DMS 273 treated with DMSO at 0.1 percent for 48 hours (cell line): ENCODE results near the gene ZP3.
A peak's percentile ranks its signal among the peaks of the same experiment; 100 is the strongest.
"Not testable (repeated sequence)": the region's sequence is repeated elsewhere in the genome, so short reads cannot be mapped to it uniquely, and the experiment has no call there.

Experiments
- DNase-seq: peaks from one replicate; lab custom pipeline; 2025; lab: John Stamatoyannopoulos, UW

Gene ZP3

DNA sequence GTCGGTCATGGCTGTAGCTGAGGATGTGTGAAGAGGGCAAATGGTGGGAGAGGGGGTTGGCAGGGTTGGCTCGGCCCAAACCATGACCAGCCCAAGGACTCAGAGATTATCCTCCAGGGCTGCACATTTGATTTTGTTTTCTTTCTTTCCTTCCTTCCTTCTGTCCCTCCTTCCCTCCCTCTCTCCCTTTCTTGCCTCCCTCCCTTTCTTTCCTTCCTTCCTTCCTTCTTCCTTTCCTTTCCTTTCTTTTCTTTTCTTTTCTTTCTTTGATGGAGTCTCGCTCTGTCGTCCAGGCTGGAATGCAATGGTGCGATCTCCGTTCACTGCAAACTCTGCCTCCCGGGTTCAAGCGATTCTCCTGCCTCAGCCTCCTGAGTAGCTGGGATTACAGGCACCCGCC, 19.0 kb upstream of the ZP3 start:
- DNase-seq: no peak

DNA sequence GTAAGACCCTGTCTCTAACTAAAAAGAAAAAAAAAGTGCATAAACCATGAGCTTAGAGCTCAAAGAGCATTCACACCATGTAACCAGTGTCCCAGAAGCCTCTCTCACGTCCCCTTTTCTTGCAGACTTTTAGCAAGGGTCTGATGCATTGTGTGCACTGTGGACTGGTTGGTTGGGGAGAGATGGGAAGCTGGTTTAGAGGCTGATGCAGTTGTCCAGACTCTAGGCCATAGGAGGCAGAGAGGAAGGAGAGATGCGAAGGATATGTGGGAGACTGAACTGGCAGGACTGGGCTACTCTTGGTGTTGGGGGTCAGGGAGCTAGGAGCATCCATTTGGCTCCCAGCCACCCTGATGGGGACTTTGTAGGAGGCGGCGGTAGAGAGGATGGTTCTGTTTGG, 17.0 kb upstream of the ZP3 start:
- no peak for DNase-seq

DNA sequence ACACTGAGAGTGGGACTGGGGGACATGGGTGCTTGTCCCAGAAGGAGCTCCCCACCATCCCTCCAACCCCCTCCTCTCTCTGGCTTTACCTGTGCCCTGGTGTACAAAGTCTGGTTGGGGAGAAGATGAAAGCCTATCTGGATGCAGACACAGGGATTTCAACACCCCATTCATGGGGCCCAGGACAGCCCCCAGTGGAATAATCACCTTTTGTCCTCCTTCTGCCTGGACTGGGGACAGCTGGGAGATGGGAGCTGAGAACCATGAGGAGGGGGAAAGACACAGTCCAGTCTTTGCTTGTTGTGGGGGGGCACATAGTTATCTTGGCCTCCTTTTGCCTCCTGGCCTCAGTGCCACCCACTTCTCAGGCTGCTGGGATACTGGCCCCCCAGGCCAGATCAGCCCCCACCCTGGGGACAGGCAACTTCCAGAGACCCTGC, 16.6 kb upstream of the ZP3 start:
- DNase-seq: no peak

DNA sequence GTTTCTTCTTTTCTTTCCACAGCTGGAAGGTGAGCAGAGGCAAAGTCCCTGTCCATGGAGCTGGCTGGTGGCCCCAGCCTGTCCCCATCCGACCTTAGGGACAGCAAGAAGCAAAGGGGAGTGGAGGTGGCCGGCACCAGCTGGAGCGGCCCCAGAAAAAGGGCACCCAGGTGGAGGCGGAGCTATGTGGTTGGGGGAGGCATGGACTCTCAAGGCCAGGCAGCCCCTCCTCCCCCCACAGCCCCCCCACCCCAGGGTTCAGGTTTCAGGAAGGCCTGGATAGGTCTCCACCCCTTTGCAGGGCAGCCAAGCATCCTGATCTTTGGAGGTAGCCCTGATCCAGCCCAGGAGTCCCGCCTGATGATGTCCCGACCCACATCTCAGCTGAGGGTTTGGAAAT, 15.2 kb upstream of the ZP3 start, which contains the start of gene SSC4D:
Gene SSC4D (minus strand): TSS at position 161 of the 400 bp plus-strand sequence. CDS start 5,258 bp downstream, outside the sequence.
- DNase-seq: no peak

DNA sequence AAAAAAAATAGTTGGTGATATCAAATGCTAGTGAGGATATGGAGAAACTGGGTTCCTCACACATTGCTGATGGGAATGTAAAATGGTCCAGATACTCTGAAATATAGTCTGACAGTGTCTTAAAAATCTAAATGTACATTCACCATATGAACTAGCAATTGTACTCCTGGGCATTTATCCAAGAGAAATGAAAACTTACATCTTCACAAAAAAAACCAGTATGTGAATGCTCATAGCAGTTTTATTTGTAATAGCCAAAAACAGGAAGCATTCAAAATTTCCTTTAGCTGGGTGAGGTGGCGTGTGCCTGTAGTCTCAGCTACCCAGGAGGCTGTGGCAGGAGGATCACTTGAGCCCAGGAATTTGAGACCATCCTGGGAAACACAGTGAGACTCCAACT, 13.1 kb upstream of the ZP3 start:
- no peak for DNase-seq

DNA sequence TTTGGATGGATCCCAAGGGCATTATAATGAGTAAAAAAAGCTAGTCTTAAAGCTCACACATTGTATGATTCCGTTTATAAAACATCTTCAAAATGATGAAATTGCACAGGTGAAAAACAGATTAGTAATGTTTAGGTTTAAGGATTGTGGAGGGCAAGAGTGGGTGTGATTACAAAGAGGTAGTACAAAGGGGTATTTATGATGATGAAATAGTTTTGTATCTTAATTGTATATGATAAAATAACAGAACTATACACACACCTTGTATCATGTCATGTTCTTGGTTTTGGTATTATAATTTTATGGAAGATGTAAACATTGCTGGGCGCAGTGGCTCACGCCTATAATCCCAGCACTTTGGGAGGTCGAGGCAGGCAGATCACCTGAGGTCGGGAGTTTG, 12.5 kb upstream of the ZP3 start:
- no peak for DNase-seq

DNA sequence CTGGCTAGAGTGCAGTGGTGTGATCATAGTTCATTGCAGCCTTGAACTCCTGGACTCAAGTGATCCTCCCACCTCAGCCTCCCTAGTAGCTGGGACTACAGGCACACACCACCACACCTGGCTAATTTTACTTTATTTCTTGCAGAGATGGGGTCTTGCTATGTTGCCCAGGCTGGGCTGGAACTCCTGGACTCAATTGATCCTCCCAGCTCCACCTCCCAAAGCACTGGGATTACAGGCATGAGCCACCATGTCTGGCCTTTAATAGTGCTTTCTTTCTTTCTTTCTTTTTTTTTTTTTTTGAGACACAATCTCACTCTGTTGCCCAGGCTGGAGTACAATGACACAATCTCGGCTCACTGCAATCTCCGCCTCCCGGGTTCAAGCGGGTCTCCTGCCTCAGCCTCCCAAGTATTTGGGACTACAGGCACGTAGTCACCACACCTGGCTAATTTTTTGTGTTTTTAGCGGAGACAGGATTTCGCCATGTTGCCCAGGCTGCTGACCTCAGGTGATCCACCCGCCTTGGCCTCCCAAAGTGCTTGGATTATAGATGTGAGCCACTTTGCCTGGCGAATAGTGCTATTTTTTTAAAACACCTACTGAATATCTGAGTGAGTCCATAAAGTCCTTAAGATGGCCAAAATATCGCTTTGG, 7.0 kb upstream of the ZP3 start:
- not testable (repeated sequence) for DNase-seq

DNA sequence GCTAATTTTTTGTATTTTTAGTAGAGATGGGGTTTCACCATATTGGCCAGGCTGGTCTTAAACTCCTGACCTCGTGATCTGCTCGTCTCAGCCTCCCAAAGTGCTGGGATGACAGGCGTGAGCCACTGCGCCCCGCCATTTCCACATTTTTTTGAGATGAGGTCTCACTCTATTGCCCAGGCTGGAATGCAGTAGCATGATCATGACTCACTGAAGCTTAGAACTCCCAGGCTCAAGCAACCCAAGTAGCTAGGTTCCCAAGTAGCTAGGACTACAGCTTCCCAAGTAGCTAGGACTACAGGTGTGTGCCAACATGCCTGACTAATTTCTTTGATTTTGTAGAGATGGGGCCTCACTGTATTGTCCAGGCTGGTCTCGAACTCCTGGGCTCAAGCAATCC, 3.7 kb upstream of the ZP3 start:
- not testable (repeated sequence) for DNase-seq

DNA sequence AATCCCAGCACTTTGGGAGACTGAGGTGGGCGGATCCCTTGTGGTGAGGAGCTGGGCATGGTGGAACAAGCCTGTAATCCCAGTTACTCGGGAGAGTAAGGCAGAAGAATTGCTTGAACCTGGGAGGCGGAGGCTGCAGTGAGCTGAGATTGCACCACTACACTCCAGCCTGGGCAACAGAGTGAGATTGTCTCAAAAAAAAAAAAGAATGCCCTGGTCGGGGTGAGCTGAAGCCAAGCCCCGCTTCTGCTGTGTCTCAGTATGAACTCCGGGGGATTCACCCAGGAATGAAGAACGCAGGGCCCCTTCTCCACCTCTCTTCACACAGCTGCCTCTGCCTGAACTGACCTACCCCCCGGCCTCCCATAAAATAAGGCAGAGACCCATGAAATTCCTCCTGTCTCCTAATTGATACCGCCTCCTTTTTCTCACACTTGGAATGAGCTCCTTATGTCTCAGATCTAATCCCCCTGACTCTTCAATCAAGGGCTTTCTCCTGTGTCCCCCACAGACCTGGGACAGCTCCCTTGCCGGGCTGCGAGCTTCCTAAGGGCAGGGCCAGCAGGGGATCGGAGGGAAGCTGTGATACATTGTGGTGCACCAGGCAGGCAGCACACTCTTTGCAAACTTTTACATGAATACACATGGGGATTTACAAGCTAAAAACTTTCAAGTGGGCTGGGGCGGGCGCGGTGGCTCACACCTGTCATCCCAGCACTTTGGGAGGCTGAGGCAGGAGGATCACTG, 911 bp upstream of the ZP3 start:
- no peak for DNase-seq

DNA sequence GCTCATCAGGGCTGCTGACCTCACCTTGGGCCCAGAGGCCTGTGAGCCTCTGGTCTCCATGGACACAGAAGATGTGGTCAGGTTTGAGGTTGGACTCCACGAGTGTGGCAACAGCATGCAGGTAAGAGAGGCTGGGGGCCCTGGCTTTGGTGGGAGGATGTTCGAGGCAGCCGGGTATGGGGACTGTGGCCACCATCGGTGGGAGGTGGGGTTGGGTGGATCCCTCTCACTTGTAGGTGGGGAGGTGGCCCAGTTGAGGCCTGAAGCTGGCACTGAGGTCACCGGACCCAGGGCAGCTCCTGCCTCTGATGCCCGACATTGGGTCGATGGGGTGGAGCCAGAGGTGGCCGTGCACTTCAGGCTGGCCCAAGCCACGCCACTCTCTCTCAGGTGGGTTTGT, 406 bp downstream of the ZP3 start:
- DNase-seq: no peak

DNA sequence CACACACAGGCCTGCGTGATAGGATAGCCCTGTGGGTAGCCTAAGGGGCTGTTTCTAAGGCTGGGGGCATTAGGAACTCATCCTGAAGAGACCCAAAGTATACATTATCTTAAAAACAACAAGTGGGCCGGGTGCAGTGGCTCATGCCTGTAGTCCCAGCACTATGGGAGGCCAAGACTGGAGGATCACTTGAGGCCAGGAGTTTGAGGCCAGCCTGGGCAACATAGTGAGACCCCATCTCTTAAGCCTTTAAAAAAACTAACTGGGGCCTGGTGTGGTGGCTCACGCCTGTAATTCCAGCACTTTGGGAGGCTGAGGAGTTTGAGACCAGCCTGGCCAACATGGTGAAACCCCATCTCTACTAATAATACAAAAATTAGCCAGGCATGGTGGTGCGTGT, 808 bp downstream of the ZP3 start:
- not testable (repeated sequence) for DNase-seq

DNA sequence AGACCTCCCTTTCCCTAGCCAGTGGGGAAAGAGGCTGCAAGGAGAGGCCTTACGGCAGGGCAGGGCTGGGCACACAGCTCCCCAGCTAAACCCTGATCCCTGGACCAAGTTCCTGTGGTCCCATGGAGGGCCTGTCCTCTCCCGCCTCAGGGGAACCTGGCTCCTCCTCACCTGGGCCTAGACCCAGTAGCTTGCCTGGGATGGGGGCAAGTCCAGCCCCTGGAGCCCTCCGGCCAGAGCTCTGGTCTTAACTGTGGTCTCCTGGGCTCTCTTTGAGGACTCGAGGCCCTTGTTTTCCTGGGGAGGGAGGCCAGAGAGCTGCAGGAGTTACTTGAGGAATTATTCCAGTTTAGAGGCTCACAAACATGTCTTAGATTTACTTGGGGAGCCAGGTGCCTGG, 1.5 kb downstream of the ZP3 start:
- no peak for DNase-seq

DNA sequence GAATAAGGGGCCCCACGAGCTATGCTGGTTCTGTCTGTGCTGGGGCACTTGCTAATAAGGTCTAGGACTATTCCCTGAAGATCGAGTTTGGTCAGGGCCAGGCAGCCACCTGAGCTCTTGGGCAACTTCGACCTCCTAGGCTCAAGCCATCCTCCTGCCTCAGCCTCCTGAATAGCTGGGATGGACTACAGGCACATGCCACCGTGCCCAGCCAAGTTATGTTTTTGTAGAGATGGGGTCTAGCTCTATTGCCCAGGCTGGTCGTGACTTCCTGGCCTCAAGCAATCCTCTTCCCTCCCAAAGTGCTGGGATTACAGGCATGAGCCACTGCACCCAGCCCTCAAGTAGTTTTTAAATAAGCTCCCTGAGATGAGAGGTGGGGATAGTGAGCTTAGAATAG, 2.9 kb downstream of the ZP3 start:
- DNase-seq: no peak

DNA sequence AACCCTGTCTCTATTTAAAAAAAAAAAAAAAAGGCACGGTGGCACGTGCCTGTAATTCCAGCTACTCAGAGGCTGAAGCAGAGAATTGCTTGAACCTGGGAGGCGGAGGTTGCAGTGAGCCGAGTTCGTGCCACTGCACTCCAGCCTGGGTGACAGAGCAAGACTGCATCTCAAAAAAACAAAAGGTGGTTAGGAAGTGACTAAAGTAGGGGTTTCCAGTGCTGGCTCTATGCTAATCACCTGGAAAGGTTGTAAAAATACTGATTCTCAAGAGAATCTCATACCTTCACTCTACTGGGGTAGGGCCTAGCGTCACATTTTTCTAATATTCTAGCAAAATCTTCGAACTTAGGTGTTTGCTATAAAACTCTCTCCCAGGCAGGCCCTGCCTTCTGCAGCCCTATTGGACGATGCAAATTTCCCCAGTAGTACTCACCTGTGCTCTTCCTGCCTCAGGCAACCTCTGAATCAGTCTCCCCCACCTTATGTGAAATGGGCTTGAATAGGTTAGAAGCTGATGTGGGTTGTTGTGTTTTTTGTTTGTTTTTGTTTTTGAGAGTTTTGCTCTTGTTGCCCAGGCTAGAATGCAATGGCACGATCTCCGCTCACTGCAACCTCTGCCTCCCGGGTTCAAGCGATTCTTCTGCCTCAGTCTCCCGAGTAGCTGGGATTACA, 3.5 kb downstream of the ZP3 start:
- no peak for DNase-seq

DNA sequence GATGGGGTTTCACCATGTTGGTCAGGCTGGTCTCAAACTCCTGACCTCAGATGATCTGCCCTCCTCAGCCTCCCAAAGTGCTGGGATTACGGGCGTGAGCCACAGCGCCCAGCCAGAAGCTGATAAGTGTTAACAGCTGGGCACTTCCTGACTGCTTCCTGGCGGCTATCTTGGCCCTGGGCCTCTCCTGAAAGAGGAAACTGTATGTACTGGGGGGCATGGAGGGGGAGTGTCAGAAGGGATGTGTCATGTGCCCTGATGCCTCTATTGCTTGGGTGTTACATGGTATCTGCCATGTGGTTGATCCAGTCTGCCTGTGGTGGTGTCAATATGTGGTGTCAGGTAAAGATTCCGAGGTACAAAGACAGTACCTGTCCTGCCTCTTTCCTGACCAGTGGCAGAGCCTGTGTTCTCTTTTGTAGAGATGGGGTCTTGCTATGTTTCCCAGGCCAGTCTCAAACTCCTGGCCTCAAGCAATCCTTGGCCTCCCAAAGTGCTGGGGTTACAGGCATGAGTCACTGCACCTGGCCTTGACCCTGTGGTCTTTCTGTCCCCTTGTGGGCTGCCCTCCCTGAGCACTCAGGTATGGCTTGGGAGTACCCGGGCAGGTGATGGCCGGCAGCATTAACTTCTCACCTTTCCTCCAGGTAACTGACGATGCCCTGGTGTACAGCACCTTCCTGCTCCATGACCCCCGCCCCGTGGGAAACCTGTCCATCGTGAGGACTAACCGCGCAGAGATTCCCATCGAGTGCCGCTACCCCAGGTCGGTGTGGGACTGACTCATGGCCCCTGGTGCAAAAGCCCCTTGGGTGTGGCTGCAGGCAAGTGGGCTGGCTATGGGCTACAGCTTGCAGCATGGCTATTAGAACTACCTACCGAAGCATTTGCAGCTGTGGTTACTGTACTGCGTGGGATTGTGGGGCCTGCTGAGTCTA, 4.4 kb downstream of the ZP3 start:
- no peak for DNase-seq

DNA sequence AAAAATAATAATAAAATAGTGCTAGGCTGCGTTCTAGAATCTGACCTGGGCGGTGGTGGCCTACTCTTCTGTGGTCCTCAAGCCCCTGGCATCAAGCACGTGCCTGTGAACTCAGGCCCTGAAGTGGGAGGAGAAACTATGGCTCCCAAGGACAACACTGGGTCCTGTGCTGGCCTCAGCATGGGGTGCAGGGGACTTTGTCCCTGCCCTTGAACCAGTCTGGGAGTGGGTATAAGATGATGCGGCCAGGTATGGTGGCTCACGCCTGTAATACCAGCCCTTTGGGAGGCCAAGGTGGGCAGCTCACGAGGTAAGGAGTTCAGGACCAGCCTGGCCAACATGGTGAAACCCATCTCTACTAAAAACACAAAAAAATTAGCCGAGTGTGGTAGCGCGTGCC, 5.5 kb downstream of the ZP3 start:
- no peak for DNase-seq

DNA sequence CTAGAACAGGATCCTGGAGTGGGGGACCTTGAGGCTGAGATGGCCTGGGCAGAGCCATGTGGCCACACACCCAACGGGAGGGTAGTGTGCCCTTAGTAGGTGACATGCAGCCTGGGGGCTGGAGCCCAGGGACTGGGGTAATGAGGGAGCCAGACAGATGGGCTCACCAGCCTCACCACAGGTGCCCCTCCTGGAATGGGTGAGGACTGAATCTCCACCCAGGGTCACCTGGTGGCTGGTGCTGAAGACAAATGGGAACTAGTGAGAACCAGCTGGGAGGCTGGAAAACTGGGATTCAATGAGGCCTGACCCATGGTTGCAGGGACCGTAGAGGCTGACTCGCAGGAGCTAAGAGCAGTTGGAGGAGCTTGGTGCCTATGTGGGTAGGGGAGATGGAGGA, 6.1 kb downstream of the ZP3 start:
- DNase-seq: no peak

DNA sequence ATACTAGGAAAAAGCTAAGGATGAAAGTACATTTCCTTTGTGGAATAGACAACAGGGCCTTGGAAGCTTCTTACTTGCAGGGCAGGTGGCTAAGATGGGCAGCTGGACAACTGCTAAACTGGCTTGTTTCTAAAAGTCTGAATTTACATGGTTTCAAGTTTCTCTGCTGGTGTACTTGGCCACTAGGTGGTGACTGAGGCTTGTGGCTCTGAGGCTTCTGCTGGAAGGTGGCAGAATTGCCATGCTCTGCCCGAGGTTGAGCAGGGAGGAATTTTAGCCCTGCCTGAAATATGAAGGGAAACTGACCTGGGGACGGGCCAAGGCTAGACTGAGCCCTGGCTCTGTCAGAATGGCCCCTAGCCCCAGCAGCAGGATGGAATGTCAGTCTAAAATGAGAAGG, 13.1 kb downstream of the ZP3 start:
- DNase-seq: peak; percentile 69

DNA sequence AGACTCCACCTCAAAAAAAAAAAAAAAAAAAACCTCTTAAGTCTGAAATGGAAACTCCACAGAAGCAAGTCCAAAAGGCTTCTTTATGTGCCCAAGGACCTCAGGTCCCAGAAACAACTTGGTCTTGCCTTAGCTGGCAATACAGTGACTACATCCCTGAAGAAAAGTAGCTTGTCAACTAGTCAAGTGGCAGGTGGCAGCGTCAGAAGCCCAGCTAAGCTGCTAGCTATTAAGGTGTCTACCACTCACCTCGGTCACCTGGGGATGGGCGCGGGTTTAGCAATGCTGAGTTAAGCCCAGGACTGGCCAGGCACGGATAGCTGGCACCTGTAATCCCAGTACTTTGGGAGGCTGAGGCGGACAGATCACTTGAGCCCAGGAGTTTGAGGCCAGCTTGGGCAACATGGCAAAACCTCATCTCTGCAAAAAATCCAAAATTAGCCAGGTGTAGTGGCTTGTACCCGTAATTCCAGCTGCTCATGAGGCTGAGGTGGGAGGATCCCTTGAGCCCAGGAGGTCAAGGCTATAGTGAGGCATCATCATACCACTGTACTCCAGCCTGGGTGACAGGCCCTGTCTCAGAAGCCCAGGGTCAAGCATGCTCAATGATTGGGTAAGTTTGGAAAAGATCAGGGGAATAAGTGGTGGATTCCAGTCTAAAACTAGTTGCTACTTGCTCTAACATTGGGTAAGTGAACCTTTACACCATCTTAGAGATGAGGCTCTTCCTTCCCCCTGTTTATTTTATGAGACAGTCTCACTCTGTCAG, 14.6 kb downstream of the ZP3 start:
- DNase-seq: not testable (repeated sequence)

DNA sequence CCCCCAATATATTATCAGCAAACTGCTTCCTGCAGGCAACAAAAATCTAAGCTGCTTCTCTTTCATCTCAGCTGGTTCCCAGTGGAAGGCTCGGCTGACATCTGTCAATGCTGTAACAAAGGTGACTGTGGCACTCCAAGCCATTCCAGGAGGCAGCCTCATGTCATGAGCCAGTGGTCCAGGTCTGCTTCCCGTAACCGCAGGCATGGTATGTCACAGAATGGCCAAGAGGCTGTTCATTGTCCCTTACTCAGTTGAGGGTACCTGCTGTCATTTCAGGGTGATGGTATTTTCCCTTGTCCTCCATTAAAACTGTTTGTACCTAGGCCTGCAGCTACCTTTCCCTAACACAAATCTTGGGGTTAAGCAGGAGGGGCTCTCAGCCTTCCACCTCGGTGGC, 15.7 kb downstream of the ZP3 start:
- DNase-seq: not testable (repeated sequence)

DNA sequence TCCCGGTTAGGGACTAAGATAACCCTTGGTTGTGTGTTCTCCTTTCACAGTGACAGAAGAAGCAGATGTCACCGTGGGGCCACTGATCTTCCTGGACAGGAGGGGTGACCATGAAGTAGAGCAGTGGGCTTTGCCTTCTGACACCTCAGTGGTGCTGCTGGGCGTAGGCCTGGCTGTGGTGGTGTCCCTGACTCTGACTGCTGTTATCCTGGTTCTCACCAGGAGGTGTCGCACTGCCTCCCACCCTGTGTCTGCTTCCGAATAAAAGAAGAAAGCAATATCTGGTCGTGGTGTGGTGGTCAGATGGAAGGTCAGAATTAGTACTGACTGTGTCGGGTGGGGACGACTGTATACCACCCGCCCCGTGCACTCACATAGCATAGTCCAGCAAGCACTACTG, 17.0 kb downstream of the ZP3 start:
- not testable (repeated sequence) for DNase-seq
